ENCODE results near the gene VARS1. TPM values are rescaled to one million over a fixed set of nuclear protein-coding genes. Genes with fewer than 3 reads are reported as not detected.
"Not testable (repeated sequence)": the region's sequence is repeated elsewhere in the genome, so short reads cannot be mapped to it uniquely, and the experiment has no call there.

Gene VARS1
- 165 and 181 TPM in 2 replicates for total RNA-seq

DNA sequence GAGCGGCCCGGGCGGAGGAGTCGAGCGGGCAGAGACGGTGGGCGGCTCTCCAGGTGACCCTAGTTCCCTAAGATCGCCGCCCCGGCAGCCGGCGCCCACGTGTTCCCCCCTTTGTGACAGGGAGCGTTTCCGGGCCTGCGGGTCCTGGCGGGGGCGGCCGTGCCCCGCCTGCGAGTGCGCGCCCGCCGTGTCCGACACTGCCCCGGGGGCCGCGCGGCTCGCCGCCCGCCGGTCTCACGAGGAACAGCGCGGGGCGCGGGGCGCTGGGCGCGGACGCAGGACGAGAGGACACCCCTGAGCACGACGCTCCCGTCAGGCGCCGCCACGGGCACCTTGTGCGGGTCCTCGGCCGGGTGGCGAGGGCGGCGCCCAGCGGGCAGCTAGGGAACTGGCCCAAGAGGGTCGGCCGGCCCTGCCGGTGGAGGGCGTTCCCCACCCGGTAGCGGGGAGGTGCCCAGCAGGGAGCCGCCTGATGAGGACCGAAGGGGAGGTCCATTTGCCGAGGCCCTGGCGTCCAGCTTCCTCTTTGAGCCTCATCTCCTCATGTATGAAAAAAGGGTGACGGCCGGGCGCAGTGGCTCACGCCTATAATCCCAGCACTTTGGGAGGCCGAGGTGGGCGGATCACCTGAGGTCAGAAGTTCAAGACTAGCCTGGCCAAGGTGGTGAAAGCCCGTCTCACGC lies at the start of gene VARS1:
Gene VARS1 (minus strand): TSS at position 137 of the 683 bp plus-strand sequence. CDS start 535 bp downstream, outside the sequence.
- Histone ChIP-seq H3K27me3 (ENCODE audit: control insufficient read depth, insufficient read depth, low read length) (no peaks in the 10 kb centered on the region), H3K36me3 (ENCODE audit: control insufficient read depth, insufficient read depth, low read length) (no peaks in the 10 kb centered on the region), H3K4me3 (ENCODE audit: low read depth, low read length) (peak within 1 kb of the TSS; percentile 75)
- TF ChIP-seq, protein P1, sequence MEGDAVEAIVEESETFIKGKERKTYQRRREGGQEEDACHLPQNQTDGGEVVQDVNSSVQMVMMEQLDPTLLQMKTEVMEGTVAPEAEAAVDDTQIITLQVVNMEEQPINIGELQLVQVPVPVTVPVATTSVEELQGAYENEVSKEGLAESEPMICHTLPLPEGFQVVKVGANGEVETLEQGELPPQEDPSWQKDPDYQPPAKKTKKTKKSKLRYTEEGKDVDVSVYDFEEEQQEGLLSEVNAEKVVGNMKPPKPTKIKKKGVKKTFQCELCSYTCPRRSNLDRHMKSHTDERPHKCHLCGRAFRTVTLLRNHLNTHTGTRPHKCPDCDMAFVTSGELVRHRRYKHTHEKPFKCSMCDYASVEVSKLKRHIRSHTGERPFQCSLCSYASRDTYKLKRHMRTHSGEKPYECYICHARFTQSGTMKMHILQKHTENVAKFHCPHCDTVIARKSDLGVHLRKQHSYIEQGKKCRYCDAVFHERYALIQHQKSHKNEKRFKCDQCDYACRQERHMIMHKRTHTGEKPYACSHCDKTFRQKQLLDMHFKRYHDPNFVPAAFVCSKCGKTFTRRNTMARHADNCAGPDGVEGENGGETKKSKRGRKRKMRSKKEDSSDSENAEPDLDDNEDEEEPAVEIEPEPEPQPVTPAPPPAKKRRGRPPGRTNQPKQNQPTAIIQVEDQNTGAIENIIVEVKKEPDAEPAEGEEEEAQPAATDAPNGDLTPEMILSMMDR (IDR thresholded peaks at IDR 0.05; ENCODE audit: insufficient read depth, low read length, poor library complexity, severe bottlenecking), result peak; percentile 76
- no peak for DNase-seq (ENCODE audit: low read depth)

- TF ChIP-seq, protein P1 (IDR thresholded peaks at IDR 0.05; ENCODE audit: insufficient read depth, low read length, poor library complexity, severe bottlenecking), result no peak
- peaks cover 2% of the 10 kb centered on the region for H3K36me3 ChIP-seq (ENCODE audit: control insufficient read depth, insufficient read depth, low read length)
- DNase-seq (ENCODE audit: low read depth), result no peak
Measured at GRCh38 chr6:31844507-31844906, 49.0 kb upstream of the VARS1 start.

DNA sequence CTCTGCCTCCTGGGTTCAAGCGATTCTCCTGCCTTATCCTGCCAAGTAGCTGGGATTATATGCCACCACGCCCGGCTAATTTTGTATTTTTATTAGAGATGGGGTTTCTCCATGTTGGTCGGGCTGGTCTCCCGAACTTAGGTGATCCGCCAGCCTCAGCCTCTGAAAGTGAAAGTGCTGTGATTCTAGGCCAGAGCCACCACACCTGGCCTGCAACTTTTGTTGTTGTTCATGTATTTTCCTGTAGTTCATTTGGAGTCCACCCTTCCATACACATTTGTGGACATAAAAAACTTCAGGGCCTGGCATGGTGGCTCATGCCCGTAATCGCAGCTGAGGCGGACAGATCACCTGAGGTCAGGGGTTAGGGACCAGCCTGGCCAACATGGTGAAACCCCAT lies 46.5 kb upstream of the VARS1 start:
- Histone ChIP-seq H3K36me3 (ENCODE audit: control insufficient read depth, insufficient read depth, low read length) (peaks cover 2% of the 10 kb centered on the region), H3K27me3 (ENCODE audit: control insufficient read depth, insufficient read depth, low read length) (no peaks in the 10 kb centered on the region), H3K4me3 (ENCODE audit: low read depth, low read length) (no peak overlapping the region)
- no peak for DNase-seq (ENCODE audit: low read depth)
- TF ChIP-seq, protein P1 (IDR thresholded peaks at IDR 0.05; ENCODE audit: insufficient read depth, low read length, poor library complexity, severe bottlenecking), result no peak

More at GRCh38 chr6:31844507-31844906, 49.0 kb upstream of the VARS1 start:
- Histone ChIP-seq H3K4me3 (ENCODE audit: low read depth, low read length) (no peak overlapping the region), H3K27me3 (ENCODE audit: control insufficient read depth, insufficient read depth, low read length) (no peaks in the 10 kb centered on the region)

DNA sequence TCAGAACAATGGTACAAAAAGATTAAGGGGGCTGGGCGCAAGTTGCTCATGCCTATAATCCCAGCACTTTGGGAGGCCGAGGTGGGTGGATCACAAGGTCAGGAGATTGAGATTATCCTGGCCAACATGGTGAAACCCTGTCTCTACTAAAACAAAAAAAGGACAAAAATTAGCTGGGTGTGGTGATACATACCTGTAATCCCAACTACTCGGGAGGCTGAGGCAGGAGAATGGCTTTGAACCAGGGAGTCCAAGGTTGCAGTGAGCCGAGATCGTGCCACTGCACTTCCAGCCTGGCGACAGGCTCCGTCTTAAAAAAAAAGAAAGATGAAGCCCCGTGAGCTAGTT lies 44.2 kb upstream of the VARS1 start:
- H3K27me3 ChIP-seq (ENCODE audit: control insufficient read depth, insufficient read depth, low read length); DNase-seq (ENCODE audit: low read depth); H3K36me3 ChIP-seq (ENCODE audit: control insufficient read depth, insufficient read depth, low read length); H3K4me3 ChIP-seq (ENCODE audit: low read depth, low read length): not testable (repeated sequence)

DNA sequence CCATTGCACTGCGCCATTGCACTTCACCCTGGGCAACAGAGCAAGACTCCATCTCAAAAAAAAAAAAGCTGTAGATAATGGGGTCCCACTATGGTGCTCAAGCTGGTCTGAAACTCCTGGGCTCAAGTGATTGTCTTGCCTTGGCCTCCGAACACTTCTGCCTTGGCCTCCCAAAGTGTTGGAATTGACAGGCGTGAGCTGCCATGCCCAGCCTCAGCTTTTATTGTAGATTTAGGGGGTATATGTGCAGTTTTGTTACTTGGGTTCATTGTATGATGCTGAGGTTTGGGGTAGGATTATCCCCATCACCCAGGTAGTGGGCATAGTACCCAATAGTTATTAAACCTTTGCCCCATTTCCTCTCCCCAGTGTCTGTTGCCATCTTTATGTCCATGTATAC lies 43.4 kb upstream of the VARS1 start:
- DNase-seq (ENCODE audit: low read depth), result no peak
- Histone ChIP-seq H3K36me3 (ENCODE audit: control insufficient read depth, insufficient read depth, low read length) (peaks cover 2% of the 10 kb centered on the region), H3K27me3 (ENCODE audit: control insufficient read depth, insufficient read depth, low read length) (no peaks in the 10 kb centered on the region), H3K4me3 (ENCODE audit: low read depth, low read length) (no peak overlapping the region)
- TF ChIP-seq, protein P1 (IDR thresholded peaks at IDR 0.05; ENCODE audit: insufficient read depth, low read length, poor library complexity, severe bottlenecking), result no peak

- DNase-seq (ENCODE audit: low read depth); H3K27me3 ChIP-seq (ENCODE audit: control insufficient read depth, insufficient read depth, low read length); H3K36me3 ChIP-seq (ENCODE audit: control insufficient read depth, insufficient read depth, low read length): not testable (repeated sequence)
- H3K4me3 ChIP-seq (ENCODE audit: low read depth, low read length), result peak overlapping the region; percentile 99
Measured at GRCh38 chr6:31838114-31838553, 42.6 kb upstream of the VARS1 start.
